ENCODE measurements around the gene GBA2.

Gene GBA2

GRCh38 chr9:35688558-35689541 lies 60.2 kb downstream of the GBA2 start:
- DNase-seq = peak; percentile 33

GRCh38 chr9:35687972-35688557 lies 61.0 kb downstream of the GBA2 start:
- DNase-seq = no peak

GRCh38 chr9:35687306-35687705 lies 61.7 kb downstream of the GBA2 start:
- no peak for DNase-seq
